A549 (cell line): ENCODE data around the gene FAT1.

Experiments
- CBX8 ChIP-seq: fragments of 200-600 bp; sonication (generic); IDR thresholded peaks from 2 replicates; pipeline ENCODE4 v1.6.1; 2016
- CEBPB ChIP-seq, 2 experiments: fragments of >200 bp in 1 of 2; sonication (Bioruptor Twin) in 1 of 2; formaldehyde crosslinking in 1 of 2; IDR thresholded peaks; 2 replicates each; pipeline ENCODE4 v1.6.1; 2012 to 2016
- CHD2 ChIP-seq: fragments of 150-350 bp; IDR thresholded peaks from 2 replicates; pipeline ENCODE4 v1.6.1; 2014; ENCODE audit warnings: low read length; ENCODE audit not compliant: partially characterized antibody
- NR3C1 ChIP-seq: fragments of >200 bp; sonication (Bioruptor Twin); formaldehyde crosslinking; IDR thresholded peaks from 3 replicates; pipeline ENCODE4 v1.6.1; 2017
- POLR2A ChIP-seq: IDR thresholded peaks from 2 replicates; pipeline ENCODE4 v1.6.1; 2012; ENCODE audit warnings: mild to moderate bottlenecking, low read length
- POLR2AphosphoS2 ChIP-seq: conservative IDR thresholded peaks from 2 replicates; pipeline ENCODE4 v1.6.1; 2012; ENCODE audit warnings: low read length, improper control_type of control experiment, inconsistent platforms
- TF ChIP-seq, protein P1 (sequence below): fragments of >200 bp; sonication (Bioruptor Twin); formaldehyde crosslinking; IDR thresholded peaks from 3 replicates; pipeline ENCODE4 v1.5.1; 2016

DNA sequence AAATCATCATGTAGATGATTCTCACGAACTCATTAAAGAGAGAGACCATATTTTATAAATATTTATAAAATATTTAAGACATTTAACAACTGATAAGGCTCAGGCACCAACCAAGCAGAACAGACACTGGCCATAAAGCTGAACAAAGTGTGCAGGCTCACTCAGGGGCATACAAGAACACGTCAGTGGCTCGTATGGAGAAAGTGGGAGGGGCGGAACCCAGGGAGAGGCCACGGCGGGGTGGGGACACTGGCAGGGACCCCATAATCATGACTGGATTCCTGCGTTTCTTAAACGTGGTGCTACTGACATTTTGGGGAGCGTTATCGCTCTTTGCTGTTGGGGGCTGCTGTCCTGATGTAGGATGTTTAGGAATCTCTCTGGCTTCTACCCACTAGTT is 31.3 kb upstream of the FAT1 start:
- TF ChIP-seq CEBPB (IDR thresholded peaks at IDR 0.05) (no peak), NR3C1 (no peak), CHD2 (no peak), POLR2A (no peak), CBX8 (no peak), POLR2AphosphoS2 (no peak)
- TF ChIP-seq, protein P1, sequence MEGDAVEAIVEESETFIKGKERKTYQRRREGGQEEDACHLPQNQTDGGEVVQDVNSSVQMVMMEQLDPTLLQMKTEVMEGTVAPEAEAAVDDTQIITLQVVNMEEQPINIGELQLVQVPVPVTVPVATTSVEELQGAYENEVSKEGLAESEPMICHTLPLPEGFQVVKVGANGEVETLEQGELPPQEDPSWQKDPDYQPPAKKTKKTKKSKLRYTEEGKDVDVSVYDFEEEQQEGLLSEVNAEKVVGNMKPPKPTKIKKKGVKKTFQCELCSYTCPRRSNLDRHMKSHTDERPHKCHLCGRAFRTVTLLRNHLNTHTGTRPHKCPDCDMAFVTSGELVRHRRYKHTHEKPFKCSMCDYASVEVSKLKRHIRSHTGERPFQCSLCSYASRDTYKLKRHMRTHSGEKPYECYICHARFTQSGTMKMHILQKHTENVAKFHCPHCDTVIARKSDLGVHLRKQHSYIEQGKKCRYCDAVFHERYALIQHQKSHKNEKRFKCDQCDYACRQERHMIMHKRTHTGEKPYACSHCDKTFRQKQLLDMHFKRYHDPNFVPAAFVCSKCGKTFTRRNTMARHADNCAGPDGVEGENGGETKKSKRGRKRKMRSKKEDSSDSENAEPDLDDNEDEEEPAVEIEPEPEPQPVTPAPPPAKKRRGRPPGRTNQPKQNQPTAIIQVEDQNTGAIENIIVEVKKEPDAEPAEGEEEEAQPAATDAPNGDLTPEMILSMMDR: no peak
